ENCODE data around the gene RFLNA. TPM values are rescaled to one million over a fixed set of nuclear protein-coding genes. Genes with fewer than 3 reads are reported as not detected.

The RFLNA gene
- total RNA-seq, 1 donor = 0.10 TPM

GRCh38 chr12:124359671-124360581 lies 65.0 kb downstream of the RFLNA start:
- H3K4me1 ChIP-seq (ENCODE audit: insufficient read depth, low read length) = no peaks in the 10 kb centered on the region
- no peaks in the 10 kb centered on the region for H3K9me3 ChIP-seq (ENCODE audit: low read depth, low read length)
- no peak overlapping the region for H3K4me3 ChIP-seq (ENCODE audit: low read length)
- no peaks in the 10 kb centered on the region for H3K27me3 ChIP-seq (ENCODE audit: insufficient read depth, low read length)

- Histone ChIP-seq H3K27me3 (ENCODE audit: insufficient read depth, low read length) (no peaks in the 10 kb centered on the region), H3K4me3 (ENCODE audit: low read length) (no peak overlapping the region), H3K9me3 (ENCODE audit: low read depth, low read length) (no peaks in the 10 kb centered on the region), H3K4me1 (ENCODE audit: insufficient read depth, low read length) (no peaks in the 10 kb centered on the region)
These were observed 66.4 kb downstream of the RFLNA start for GRCh38 chr12:124361074-124361970.

DNA sequence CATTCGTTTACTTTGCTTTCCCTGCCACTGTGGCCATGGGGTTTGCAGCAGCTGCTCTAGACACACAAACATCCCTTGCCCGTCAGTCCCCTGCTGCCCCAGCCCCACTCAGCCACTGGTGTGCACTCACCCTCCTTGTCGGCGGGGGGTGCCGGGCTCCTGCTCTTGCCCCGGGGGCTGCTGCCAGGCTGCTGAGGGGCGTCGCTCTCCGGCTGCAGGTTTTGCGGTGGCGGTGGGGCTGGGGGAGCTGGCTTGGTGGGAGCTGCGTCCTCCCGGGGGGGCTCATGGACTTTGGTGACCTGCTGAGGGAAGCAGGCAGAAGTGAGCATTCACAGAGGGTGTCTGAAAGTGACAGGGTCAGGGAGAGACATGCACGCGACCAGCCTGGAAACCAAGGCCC lies 67.1 kb downstream of the RFLNA start:
- Histone ChIP-seq H3K4me3 (ENCODE audit: low read length) (no peak overlapping the region), H3K9me3 (ENCODE audit: low read depth, low read length) (no peaks in the 10 kb centered on the region), H3K27me3 (ENCODE audit: insufficient read depth, low read length) (no peaks in the 10 kb centered on the region), H3K4me1 (ENCODE audit: insufficient read depth, low read length) (no peaks in the 10 kb centered on the region)

DNA sequence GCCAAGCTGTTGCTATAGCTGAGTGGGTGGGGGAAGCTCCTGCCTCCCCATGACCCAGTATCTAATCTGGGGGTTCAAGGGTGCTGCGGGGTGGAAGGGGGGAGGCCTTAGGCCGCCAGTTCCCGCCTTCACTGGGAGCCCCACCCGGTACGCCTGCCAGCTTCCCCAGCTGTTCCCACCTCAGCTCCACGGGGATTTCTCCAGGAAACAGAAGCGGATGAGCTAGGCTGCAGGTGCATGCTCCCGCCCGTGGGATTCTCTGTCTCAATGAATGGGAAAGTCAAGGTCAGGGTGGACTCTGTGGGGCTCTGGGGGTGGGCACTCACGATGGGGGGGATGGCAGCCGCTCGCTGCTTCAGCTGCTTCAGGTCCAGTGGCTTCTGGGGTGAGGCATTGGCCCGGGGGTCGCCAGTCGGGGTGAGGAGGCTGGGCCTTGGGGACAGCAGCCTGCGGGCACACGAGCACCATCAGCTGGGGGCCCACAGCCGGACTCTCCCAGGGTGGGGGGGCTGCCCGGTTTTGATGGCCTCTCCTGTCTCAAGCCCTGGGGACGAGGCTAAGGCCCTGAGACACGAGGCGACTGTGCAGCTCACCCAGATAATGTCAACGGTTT lies 68.6 kb downstream of the RFLNA start:
- H3K9me3 ChIP-seq (ENCODE audit: low read depth, low read length) = no peaks in the 10 kb centered on the region
- no peak overlapping the region for H3K4me3 ChIP-seq (ENCODE audit: low read length)
- H3K4me1 ChIP-seq (ENCODE audit: insufficient read depth, low read length) = no peaks in the 10 kb centered on the region
- H3K27me3 ChIP-seq (ENCODE audit: insufficient read depth, low read length) = no peaks in the 10 kb centered on the region

DNA sequence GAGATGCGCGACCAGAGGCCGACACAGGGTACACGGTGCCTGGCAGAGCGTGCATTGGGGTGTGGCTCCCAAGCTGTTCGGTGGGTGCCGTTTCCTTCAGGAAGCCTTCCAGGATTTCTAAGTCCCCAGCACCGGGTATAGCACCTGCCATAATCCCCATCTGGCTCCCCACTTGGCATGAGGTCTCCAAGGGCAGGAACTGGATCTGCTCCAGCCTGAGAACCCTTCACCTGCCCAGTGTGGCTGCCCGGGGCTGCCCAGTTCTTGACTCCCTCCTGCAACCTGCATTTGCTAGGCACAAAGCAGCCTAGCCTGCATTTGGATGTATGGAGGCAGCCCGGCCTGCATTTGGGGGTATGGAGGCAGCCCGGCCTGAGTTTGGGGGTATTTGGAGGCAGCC lies 69.7 kb downstream of the RFLNA start:
- H3K4me1 ChIP-seq (ENCODE audit: insufficient read depth, low read length) = no peaks in the 10 kb centered on the region
- no peak overlapping the region for H3K4me3 ChIP-seq (ENCODE audit: low read length)
- H3K27me3 ChIP-seq (ENCODE audit: insufficient read depth, low read length) = no peaks in the 10 kb centered on the region
- H3K9me3 ChIP-seq (ENCODE audit: low read depth, low read length) = no peaks in the 10 kb centered on the region
